CD4-positive, alpha-beta T cell treated with Interleukin-15 for 1 hour (primary cell): Measurements from ENCODE around the gene PRPF40B.

Source experiments
- DNase-seq: peaks from one replicate; pipeline ENCODE4 v3.0.0-alpha.2; 2020

PRPF40B gene

GRCh38 chr12:49636979-49637755 lies 13.8 kb downstream of the PRPF40B start:
- DNase-seq, result peak; percentile 61

GRCh38 chr12:49641748-49642369 lies 18.5 kb downstream of the PRPF40B start:
- no peak for DNase-seq

GRCh38 chr12:49642370-49642802 lies 19.0 kb downstream of the PRPF40B start:
- DNase-seq, result no peak

DNA sequence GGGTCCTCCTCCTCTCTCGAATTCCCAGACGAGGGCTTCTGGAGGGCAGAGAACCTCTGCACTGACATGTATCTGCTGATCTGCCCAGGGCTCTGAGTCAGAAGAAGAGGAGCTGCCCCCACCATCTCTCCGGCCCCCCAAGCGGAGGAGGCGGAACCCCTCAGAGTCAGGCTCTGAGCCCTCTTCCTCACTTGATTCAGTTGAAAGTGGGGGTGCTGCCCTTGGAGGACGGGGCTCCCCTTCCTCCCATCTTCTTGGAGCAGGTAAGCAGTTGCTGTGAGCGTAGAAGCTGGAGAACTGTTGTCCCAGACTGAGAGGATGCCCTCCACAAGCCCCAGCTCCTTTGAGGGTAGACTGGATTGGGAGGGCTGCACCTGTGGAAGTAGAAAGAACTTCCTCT lies 19.8 kb downstream of the PRPF40B start:
- no peak for DNase-seq

GRCh38 chr12:49643961-49644619 lies 20.7 kb downstream of the PRPF40B start:
- no peak for DNase-seq

DNA sequence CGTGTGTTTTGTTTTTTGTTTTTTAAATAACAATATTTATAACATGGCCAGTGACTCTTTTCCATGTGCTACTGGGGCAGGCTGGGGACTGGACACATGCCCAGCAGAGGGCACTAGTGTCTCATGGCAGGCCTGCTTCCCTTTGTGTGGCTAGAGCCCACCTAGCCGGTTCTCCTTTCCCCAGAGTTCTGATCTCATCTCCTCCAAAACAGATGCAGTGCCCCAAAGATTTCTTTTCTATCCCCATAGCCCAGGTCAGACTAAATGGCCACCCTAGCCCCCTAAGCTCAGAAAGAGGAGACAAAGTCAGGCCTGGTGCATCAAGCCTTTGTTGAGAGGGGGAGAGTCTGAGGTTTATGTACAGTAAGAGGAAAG lies 21.2 kb downstream of the PRPF40B start:
- DNase-seq, result peak; percentile 86

GRCh38 chr12:49645146-49646039 lies 22.0 kb downstream of the PRPF40B start:
- no peak for DNase-seq

- no peak for DNase-seq
Measured at GRCh38 chr12:49646331-49646830, 23.0 kb downstream of the PRPF40B start.

- no peak for DNase-seq
Measured at GRCh38 chr12:49646871-49647654, 23.7 kb downstream of the PRPF40B start.

DNA sequence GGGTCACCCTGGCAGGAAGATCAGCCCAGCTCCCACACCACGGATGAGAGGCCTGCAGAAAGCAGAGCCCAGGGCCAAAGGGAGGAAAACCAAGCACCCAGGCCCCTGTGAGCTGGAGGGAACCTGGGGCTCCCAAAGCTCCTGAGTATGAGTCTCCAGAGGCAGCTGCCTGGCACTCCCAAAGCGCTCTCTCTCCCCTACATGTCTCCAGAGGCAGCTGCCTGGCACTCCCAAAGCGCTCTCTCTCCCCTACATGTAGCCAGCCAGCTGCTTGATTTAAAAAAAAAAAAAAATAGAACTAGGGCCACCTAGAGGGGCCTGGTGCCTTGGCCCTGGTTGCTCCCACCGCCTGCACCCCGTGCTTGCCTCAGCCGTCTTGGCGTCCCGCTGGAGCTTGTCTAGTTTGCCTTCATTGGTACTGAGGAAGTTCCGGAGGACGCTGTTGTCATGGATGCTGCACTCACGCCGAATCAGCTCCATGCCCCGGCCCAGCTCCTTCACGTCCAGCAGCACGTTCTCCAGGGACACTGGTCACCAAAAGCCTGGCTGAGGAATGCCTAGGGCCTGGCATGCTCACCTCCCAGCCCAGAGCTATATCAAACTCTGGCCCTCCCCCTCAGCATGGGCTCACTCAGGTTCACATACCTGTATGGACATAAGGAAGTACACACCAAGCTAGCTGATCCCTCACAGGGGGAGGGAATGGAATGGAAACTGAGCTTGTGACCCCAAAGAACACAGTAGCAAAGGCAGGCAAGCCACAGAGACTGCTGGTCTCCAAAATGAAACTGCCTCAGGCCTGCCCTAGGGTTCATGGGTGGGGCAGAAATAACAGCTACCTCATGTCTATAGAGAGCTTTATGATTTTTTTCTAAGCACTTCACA lies 24.7 kb downstream of the PRPF40B start:
- DNase-seq, result no peak

GRCh38 chr12:49648712-49649003 lies 25.3 kb downstream of the PRPF40B start:
- no peak for DNase-seq

DNA sequence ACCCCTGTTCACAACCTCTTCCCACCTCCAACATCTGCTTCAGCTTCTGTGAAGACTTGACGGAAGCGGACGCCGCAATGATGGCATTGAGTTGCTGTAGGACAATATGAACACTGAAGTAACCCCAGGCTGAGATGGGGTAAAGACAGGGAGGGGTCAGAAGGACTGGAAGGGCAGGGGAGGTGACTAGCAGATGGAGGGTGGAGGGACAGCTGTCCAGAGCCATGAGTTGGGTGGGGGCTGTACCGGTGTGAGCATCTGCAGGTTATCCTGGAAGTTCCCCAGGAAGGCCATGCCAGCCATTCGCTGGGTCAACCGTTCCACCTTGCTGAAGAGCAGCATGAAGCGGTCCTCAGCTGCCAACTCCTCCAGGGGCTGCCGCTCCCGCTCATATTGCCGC lies 26.1 kb downstream of the PRPF40B start:
- DNase-seq, result no peak

DNA sequence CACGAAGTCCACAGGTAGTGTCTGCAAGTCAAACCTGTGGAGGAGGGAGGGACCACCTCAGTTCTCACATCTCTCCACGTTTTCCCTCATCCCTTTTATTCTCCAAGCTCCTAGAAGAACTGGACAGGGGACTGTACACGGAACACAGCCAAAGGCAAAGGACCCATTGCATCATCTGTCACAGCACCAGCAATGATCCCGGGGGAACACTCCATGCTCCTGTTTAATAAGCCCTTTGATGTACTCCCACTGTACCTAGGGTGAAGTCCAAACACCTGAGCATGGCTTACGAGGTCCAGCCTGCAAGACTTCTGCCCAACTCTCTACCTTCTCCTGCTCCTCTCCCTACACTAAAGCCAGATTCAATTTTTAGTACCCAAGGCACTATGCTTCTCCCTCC lies 26.5 kb downstream of the PRPF40B start:
- DNase-seq, result no peak

GRCh38 chr12:49651855-49652254 lies 28.5 kb downstream of the PRPF40B start:
- no peak for DNase-seq

DNA sequence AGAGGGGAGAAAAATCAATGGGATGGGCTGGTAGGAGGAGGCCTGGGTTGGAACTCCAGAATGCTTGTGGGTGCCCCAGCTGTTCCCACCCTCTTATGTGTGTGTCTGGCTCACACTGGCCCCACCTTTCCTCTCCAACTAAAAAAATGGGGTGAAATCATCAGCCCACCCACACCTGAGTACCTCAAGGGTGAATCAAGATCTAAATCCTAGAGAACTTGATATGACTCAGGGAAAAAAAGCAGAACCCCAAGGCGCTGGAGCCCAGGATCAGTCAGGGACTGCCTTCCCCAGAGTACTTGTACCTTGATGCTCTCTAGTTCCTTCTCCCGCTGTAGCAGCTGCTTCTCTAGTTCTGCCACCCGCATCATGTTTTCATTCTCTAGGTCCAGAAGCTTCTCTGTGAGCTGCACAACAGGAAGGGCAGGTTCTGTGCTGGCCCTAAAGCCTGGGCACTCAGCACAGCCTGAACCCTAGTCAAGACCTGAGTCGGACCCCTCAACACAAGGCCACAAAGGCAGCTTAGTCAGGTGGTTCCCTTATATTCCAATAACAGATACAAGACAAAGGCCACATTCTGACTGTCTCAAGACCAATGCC lies 29.7 kb downstream of the PRPF40B start:
- no peak for DNase-seq

GRCh38 chr12:49654715-49655114 lies 31.4 kb downstream of the PRPF40B start:
- DNase-seq, result no peak

GRCh38 chr12:49655595-49656236 lies 32.4 kb downstream of the PRPF40B start:
- DNase-seq, result no peak

GRCh38 chr12:49658276-49658675 lies 34.9 kb downstream of the PRPF40B start:
- no peak for DNase-seq

DNA sequence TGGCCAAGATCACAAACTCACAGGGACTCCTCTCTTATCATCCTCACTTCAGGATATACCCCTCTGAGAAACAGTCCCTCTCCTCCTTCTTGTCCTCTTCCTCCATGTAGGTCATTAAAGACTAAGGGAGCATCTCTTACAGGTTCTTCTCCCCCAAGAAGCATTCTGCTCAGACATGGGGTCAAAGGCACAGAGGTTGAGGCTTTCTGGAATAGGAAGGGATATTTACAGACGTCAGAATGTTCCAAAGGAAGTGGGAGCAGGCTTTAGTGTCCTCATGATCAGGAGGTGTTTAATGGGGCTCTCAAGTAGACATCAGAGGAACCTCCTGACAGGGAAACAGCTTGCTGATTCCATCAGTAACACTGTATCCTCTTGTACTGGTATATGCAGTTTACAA lies 36.4 kb downstream of the PRPF40B start:
- no peak for DNase-seq

DNA sequence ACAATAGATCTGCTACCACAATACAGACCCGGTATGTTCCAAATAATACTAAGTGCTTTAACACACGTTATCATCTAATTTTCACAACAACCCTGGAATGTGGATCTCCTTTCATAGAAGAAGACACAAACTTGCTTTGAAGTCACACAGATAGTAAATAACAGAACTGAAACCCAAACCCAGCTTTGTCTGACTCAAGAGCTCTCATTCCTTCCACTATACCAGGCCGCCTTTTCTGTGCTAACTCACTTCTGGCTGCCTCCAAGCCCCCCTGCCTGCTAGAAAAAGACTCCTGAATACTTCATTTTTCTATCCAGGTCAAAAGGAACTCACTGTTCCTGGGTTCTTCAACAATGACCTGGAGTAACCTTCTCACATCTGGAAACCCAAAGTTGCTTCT lies 37.8 kb downstream of the PRPF40B start:
- no peak for DNase-seq
